HPDE6-E6E7 (cell line): ENCODE results near the gene ACER1.
"Not testable (repeated sequence)": the region's sequence is repeated elsewhere in the genome, so short reads cannot be mapped to it uniquely, and the experiment has no call there.

Source experiments
- DNase-seq: peaks from one replicate; pipeline ENCODE4 v3.0.0; 2011; ENCODE audit warnings: missing footprints; ENCODE audit errors: extremely low spot score

Gene ACER1

DNA sequence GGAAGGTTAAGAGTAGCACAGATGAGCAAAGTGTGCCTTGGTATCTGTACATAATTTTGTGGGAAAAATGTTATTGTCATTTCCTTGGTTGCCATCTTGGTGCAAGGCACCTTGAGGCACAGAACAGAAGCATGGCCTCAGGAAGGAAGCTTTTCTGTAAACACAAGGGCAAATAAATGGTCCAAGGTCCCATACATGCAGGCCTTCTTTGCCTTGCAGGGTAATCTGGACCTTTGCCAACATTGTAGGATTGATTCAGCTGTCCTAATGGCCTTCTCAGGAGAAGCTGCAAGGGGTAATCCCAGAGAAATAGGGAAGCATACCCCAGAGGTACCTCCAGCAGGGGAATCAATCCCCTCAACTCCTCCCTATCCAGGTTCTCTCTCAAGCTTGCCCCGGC lies 44.7 kb downstream of the ACER1 start:
- no peak for DNase-seq

DNA sequence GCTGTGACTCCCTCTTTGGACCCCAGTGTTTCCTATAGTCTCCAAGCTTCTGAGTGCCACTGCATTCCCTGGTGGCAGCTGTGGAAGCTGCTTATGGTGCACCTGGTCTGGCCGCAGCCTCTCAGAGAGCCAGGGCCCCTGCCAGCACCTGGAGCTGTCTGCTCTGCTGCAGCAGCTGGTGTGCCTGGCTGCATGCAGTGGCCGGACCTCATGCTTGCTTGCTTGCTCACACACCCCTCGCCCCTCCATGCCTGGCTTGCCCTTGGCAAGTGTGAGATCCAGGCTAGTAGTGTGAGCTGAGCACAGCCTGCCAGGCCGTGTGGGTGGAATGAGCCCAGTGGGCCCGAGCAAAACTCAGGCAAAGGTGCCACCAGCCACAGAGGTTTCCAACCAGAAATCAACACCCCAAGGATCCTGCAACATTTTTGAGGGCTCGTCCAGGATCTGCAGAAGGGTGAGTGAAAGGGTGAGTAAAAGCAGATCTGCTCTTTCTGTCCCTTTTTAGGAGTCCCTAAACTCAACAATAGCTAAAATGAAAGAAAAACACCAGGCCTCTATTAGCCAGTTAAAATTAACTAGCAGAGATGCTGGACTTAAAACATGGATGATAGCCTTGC lies 46.0 kb downstream of the ACER1 start:
- DNase-seq: no peak

DNA sequence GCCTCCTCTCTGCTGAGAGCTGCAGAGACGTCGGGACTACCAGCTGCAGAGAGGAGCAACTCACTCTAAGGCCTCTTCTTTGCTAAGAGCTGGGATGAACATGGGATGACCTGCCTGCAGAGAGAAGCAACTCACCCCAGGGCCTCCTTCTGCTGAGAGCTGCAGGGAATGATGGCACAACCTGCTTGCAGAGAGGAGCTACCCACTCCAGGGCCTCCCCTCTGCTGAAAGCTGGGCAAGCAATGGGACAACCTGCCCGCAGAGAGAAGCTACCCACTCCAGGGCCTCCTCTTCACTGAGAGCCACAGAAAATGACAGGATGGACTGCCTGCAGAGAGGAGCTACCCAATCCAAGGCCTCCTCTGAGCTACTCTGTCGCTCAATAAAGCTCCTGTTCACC lies 46.7 kb downstream of the ACER1 start:
- DNase-seq: no peak

DNA sequence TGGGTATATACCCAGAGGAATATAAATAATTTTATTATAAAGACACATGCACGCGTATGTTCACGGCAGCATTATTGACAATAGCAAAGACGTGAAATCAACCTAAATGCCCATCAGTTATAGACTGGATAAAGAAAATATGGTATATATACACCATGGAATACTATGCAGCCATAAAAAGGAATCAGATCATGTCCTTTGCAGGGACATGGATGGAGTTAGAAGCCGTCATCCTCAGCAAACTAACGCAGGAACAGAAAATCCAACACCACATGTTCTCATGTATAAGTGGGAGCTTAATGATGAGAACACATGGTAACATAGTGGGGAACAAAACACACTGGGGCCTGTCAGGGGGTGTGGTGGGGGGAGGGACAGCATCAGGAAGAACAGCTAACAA lies 51.0 kb downstream of the ACER1 start:
- DNase-seq: not testable (repeated sequence)

DNA sequence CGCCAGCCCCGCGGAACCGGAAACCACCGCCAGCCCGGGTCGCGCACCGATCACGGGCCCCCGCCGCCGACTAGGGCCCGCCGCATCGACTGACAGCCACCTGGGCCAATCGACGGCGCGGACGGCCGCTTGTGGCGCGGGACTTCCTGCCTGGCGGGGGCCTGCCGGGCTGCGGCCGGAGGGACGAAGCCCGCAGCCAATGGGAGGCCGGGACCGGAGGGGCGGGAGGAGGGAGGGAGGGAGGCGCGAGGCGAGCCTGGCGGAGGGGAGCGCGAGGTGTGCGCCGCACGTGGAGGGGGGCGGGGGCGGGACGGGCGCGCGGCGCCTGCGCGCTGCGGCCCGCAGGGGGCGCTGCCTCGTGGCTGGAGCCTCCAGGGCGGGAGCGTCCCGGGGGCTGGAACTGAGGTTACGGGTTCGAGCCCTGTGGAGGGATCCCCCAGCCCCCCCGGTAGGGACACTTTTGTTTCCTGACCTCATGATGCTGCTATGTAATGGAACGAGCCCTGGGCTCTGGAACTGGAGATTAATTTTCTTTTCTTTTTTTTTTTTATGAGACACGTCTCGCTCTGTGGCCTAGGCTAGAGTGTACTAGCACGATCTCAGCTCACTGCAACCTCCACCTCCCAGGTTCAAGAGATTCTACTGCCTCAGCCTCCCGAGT lies 53.4 kb downstream of the ACER1 start, which contains the start of gene MLLT1:
Gene MLLT1 (minus strand): TSS at position 45 of the 661 bp plus-strand sequence. CDS start 191 bp downstream, outside the sequence.
- DNase-seq: peak; percentile 100

DNA sequence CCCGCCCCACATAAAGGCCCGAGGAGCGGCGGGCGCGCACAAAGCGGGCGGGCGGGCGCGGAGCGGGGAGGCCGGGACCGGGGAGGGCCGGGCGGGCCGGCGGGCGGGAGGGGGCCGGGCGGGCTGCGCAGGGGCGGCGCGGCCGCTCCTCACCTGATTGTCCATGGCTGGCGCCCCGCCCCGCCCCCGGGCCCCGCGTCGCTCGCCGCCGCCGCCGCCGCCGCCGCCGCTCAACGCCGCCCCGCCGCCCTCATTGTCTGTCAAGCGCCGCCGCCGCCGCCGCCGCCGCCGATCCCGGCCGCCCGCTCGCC lies 53.8 kb downstream of the ACER1 start:
- peak; percentile 33 for DNase-seq

DNA sequence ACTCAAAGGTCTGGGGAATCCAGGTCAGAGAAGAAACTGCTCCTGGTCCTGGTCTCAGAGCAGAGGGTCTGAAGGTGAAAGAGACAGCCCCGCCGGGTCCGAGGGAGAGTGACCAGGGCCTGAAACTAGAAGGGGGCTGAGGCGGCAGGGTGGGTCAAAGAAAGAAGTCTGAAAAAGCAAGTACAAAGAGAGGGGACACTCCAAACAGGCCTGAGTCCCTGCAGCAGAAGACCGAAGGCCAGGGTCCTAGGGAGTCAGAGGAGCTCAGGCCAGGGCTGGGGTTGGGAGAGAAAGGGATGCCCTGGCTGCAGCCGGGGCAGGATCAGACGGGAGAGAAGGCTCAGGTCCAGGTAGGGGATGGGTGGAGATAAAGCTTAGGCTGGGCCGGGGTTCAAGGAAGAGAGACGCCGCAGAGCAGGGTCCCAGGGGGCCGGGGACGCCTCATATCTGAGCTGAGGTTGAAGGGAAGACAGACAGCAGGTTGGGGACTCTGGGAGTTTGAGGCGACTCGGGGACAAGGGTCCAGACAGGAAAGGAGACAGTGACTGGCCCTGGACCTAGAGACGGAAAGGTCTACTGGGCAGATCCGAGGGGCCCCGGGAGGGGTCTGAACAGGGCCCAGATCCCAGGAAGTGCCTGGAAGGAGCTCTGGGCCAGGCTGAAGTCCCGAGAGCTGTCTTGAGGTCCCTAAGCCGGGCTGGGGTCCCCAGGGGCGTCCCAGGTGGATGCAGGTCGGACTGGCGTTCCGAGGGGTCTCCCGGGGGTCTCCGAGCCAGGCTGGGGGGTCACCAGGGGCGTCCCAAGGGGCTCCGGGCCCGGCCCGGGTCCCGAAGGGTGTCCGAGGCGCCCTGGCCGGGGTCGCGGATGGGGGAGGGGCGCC lies 54.4 kb downstream of the ACER1 start:
- DNase-seq: no peak

DNA sequence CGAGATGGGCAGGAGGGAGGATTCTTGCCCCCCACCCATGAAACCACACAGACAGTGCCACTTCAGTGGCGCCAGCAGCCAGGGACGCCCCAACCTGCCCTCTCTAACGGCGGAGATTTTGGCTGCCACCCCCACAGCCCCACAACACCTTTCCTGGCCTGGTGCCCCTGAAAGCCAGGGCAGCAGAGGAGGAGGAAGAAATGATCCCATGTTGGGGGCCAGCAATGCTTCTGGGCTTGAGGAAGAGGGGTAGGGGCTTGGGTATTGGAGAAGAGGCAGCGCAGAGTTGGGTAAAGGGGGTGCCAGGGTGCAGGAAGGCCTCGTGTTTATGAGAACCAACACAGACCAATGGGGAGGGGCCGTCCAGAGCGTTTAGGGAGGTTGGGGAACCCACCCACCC lies 55.4 kb downstream of the ACER1 start:
- DNase-seq: no peak

DNA sequence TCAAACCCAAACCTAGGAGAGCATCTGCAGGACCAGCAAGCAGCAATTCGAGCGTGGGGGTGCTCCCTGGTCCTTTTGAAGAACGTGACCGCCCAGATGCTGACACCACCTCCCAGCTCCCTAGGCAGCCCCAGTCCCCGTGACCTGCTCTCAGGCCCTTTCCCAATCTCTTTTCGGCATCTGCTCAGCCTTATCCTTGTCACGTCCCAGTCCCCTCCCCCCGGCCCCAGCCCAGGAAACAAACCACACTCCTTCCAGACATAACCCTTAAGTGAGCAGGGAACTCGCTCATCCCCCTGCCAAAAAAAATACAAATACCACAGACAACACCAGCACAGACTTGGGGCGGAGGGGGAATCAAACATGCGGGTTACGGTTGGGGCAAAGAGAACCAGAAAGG lies 57.0 kb downstream of the ACER1 start:
- DNase-seq: no peak

DNA sequence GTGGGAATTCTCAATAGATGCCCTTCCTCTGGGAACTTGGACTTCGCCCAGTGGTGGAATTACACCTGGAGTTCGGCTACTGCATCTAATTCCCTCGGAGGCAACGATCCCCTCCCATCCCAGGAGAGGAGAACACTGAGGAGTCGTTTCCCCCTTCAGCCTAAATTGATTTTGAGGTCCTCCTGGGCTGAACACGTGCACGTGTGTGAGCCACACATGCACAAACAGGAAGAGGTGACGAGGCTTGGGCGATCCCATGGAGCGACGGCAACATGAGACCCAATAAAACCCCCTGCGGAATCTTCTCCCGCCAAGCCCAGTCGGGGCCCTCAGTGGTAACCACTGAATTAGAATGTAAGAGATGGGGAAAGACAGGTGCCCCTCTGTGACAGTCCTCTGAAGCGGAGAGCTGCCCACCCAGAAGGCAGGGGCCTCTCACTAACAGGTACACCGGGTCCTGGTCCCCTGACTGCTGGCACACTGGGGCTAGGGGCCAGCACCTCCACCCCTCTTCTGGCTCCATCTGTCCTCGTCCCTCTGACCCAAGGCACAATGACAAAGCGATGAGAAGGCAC lies 58.2 kb downstream of the ACER1 start:
- no peak for DNase-seq

DNA sequence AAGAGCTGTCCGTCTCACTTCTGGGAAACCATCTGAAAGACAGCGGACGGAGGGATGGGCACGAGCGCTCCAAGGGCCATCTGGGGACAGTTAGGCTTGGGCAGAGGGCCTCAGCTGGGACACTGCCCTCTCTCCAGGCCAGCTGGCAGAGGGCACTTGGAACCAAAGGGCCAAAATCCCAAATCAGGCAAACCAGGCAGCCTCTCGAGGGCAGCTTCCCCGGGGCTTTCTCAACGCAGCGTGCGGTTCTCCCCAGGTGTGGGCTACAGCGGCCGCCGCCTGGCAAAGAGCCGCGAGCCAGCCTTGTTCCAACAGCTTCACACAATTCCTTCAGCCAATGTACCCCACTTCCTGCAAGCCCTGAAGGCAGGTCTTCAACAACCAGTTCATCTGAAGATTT lies 58.7 kb downstream of the ACER1 start:
- DNase-seq: no peak

DNA sequence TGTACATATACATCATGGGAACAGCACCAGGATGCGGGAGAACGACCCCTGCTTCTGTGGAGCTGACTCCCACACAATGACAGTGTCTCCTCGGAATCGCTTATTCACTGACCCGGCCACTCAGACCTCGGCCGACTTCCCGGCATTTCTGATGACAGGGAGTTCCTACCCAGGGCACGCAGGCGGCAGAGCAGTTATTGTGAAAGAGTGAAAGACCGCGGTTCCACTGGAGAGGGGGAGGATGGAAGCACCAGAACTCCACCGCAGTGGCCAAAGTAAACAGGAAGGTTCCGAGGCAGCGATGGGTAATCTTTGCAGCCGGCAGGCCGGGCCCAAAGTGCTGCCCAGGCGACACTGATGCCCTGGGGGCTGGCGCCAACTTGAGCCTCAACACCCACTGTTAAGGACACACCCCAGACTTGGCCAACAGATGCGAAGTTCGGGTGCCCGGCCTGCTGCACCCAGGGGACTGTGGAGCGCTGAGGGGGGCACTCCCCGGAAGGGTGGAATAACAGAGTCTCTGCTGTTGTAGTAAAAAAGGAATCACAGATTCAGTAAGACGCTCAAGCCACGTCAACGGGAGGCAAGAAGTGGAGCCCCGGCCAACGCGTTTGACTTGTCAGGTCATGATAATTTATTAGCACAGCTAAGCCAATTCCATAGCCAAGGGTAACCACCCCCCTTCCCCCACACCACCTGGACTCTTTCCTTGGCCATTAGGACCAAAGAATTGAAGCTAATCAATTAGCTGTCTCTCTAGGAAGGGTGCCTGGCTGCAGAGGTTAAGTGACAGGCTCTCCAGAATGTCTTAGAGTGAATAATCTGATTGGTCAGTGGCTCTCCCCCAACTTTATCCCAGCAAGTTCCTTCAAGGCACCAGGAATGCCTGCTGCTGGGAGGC lies 59.5 kb downstream of the ACER1 start:
- peak; percentile 69 for DNase-seq

DNA sequence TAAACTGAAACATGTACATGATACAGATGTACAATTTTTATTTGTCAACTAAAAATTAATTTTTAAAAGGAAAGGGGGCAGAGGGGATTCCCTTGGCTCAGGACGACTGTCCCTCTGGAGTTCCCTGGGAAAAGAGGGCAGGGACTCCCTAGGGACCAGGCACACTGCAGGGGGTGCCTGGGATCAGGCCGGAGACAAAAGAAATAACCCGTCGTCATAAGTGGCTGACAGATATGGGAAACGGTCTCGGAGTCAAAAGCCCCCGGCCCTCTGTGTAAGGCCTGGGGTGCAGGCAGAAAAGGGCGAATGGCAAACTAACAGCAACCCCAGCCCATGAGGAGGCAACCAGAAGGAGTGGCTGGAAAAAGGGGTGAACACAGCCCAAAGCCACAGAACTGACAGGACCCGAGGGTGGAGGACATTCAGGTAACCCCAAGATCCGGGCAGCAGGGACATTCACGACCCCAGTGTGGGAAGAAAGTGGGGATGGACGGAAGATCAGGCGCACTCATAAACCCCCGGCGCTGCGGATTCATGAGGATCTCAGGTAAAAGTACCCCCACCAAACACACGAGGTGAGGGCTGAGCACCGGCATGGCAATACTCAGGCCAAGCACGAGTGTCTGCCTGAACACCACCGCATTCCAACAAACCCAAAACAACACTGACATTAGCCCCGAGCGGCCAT lies 60.4 kb downstream of the ACER1 start:
- DNase-seq: no peak

DNA sequence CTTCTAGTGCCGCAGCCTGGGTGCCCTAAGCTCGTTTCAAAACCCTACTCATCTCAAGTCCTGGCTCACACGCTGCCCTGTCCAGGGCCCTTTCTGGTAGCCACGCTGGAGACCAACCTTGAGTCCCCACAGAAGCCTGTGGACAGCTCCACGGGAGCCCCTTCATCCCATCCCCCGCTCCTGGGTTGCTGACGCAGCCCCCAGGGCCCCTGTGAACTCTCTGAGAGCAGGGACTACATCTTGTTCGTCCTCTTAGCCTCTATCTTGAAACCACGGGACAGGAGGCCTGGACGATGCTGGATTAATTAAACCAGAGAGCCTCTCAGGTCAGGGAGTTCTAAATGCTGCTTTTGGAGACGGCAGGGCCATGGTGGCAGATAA lies 61.0 kb downstream of the ACER1 start:
- no peak for DNase-seq

DNA sequence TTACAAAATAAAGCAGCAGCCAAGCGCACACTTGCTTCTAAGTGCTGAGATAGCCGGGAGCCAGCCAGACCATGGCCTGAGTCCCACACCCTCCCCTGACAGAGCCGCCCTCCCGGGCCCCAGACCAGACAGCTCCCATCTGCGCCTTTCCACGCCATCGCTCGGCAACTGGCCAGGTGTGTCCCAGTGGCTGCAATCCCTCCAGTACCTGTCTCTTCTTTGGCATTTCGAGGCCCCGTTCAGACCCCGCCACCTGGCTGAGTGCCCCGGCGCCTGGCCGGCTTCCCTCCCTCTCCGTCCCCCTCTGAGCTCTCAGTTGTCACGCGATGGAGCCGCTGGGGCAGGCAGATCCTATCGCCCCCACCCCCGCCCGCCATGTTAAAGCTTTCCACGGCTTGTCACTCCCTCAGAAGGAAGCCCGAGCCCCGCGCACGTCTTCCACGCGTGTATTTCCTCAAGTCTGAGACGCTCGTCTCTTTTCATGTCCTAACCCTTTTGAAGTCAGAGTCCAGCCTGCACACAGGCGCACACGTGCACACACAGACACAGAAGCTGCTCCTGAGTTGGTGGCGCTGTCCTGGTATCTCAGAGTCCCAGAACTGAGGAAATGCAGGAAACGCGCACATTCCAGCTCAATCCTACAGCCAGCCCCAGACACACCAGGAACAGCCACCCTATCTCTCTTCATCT lies 61.5 kb downstream of the ACER1 start:
- DNase-seq: no peak

DNA sequence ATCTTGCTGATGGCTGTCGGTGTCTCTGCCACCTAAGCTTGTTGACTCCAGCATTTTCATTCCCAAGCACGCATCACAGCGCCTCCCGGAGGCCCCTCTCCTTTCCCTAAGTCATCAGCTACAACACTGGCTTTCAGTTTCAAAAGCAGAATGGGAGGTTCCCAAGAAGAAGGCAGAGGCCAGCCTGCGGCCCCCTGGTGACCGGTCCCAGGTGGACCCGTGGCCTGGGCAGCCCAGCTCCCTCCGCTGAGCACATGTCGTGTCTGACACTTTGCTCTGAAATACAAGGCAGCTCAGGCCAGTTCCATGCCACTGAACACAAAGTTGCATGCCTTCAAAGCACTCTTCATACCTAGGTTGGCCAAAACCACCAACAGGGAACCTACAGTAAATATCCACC lies 62.2 kb downstream of the ACER1 start:
- no peak for DNase-seq

DNA sequence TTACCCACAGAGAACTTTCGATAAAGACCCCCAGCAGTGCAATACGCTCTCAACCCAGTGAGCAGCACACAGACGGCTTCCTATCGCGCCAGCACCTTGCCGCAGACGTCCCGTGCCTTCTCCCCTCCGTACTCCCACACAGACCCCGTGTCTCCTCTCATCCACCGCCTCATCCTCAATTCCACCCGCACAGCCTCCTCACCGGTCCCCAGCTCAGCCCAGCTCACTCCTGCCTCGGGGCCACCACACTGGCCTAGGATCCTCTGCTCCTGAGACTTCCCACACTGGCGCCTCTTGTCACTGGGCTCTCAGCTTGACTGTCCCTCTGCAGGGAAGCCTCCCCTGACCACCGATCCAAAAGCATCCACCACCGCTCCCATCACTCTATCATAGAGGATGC lies 62.6 kb downstream of the ACER1 start:
- DNase-seq: no peak

DNA sequence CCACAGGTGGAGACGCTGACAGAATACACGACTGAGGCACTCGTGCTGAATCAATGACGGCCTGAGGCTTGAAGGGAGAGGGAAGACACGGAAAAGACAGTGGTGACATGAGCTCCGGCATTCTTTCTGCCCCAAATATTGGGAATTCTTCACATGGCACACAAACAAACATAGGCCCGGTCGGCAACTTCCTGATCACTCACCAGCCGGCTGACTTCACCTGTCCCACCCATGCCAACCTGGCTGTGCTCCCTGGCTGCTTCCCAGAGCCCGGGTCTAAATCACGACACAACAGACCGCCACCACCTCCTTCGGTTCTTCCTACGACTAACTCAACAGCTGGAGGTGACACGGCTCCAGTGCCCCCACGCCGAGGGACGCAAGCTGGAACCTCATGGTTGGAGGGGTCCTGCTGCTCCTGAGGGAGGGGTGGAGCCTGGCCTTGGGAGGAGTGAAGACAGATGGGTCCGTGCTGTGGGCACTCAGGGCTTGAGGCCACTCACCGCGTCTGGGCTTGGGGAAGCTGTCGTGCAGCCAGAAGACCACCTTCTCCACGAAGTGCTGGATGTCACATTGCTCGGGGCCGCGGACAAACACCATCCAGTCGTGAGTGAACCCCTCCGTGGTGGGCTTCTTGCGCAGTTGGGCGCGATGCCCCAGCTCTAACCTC lies 63.2 kb downstream of the ACER1 start:
- DNase-seq: no peak

DNA sequence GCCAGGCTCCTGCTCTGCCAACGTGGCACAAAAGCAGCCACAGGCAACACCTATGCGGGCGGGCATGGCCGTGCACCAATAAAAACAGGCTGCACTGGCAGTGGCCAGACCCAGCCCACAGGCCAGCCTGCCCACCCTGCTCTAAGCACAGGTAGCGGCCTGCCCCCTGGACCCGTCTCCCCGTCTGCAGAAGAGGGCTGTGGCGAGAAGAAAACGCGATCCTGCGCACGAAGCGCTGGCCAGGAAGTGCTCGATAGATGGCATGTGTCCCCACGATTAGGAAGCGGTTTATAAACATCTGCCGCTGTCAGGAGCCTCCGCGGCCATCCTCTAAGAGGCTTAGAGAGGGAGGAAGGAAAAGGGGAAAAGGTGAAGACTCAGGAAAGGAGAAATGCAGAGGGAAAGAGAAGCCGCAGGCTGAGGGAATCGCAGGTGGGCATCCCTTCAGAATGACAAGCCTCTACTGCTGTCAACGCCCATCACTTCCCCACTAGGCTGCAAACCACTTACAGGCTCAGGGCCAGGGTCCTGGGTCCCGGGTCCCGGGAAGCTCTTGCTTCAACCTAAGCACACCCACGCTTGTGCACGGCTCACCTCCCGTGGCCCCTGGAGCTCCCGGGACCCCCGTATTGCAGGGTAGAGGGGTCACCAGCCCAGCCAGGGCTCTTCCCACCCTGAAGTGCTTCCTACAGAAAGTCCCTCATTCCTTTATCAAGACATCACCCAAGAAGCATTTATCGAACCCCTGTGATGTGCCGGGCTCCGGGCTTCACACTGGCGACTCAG lies 64.1 kb downstream of the ACER1 start:
- DNase-seq: no peak
